ENCODE data around the gene PTPRG.

DNA sequence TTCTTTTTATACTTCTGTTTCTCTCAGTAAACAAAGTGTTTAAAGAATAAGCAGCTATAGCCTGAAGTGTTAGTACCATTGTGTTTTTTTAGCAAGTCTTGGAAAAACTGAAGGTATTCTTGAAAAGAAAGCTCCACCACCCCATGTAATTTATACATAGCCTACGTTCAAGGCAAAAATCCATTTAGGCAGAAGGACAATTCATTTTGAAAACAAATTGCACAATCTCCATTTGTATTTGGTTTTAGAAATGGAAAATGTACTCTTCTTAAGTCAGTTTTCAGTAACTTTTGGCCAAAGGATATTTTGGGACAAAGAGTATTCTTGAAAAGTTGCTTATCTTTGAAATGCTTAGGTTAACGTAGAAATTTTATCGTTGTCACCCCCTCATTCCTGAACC, 34.5 kb downstream of the PTPRG start:
- TF ChIP-seq POLR2A (IDR thresholded peaks at IDR 0.05; ENCODE audit: low read depth, low read length) (no peak), POLR2AphosphoS5 (IDR thresholded peaks at IDR 0.05; ENCODE audit: low read depth, low read length) (no peak)
